MM.1S (cell line): ENCODE data around the gene DENND5B.
A peak's percentile ranks its signal among the peaks of the same experiment; 100 is the strongest.

ENCODE experiments used
- DNase-seq: peaks from one replicate; pipeline ENCODE4 v3.0.0-alpha.2; 2015
- H2AFZ ChIP-seq: fragments of 300-600 bp; sonication (generic); 2 replicates; pipeline ENCODE4 v1.6.0; 2016; ENCODE audit warnings: antibody characterized with exemption, low read length
- H3F3A ChIP-seq: fragments of 300-600 bp; sonication (generic); 2 replicates; pipeline ENCODE4 v1.6.1; 2016; ENCODE audit warnings: mild to moderate bottlenecking, antibody characterized with exemption, low read length, moderate library complexity, mixed read lengths; ENCODE audit not compliant: insufficient read depth
- H3K27ac ChIP-seq: fragments of 300-600 bp; sonication (generic); 2 replicates; pipeline ENCODE4 v1.5.1; 2016; ENCODE audit warnings: mild to moderate bottlenecking, low read length
- H3K27me3 ChIP-seq: fragments of 300-600 bp; sonication (generic); replicated peaks from 2 replicates; pipeline ENCODE4 v1.6.0; 2016; ENCODE audit warnings: low read length; ENCODE audit not compliant: insufficient read depth
- H3K36me3 ChIP-seq: fragments of 300-600 bp; sonication (generic); replicated peaks from 2 replicates; pipeline ENCODE4 v1.6.1; 2016; ENCODE audit warnings: mild to moderate bottlenecking, low read length, mixed read lengths; ENCODE audit not compliant: insufficient read depth
- H3K4me1 ChIP-seq: fragments of 300-600 bp; sonication (generic); 2 replicates; pipeline ENCODE4 v1.6.1; 2016; ENCODE audit warnings: low read length, mixed read lengths
- H3K4me2 ChIP-seq: fragments of 300-600 bp; sonication (generic); 2 replicates; pipeline ENCODE4 v1.6.0; 2016; ENCODE audit warnings: low read depth, low read length
- H3K4me3 ChIP-seq: fragments of 300-600 bp; sonication (generic); 2 replicates; pipeline ENCODE4 v1.5.1; 2016; ENCODE audit warnings: low read length, mixed read lengths
- H3K79me2 ChIP-seq: fragments of 300-600 bp; sonication (generic); 2 replicates; pipeline ENCODE4 v1.6.1; 2016; ENCODE audit warnings: mixed run types, low read length, mixed read lengths
- H3K9ac ChIP-seq: fragments of 300-600 bp; sonication (generic); 2 replicates; pipeline ENCODE4 v1.6.1; 2016; ENCODE audit warnings: low read length, mixed read lengths
- H3K9me2 ChIP-seq: fragments of 300-600 bp; sonication (generic); replicated peaks from 2 replicates; pipeline ENCODE4 v1.6.1; 2016; ENCODE audit warnings: mild to moderate bottlenecking, low read length, mixed read lengths; ENCODE audit not compliant: insufficient read depth
- H3K9me3 ChIP-seq: fragments of 300-600 bp; sonication (generic); replicated peaks from 2 replicates; pipeline ENCODE4 v1.6.1; 2016; ENCODE audit warnings: mild to moderate bottlenecking, low read length, mixed read lengths; ENCODE audit not compliant: insufficient read depth
- H4K20me1 ChIP-seq: fragments of 300-600 bp; sonication (generic); 2 replicates; pipeline ENCODE4 v1.6.1; 2016; ENCODE audit warnings: mild to moderate bottlenecking, low read length, moderate library complexity, mixed read lengths; ENCODE audit not compliant: insufficient read depth
- CTCF ChIP-seq: fragments of 300-600 bp; sonication (generic); IDR thresholded peaks from 2 replicates; pipeline ENCODE4 v1.5.1; 2016; ENCODE audit warnings: antibody characterized with exemption, low read length, mixed read lengths
- EZH2 ChIP-seq: fragments of 300-600 bp; sonication (generic); optimal IDR thresholded peaks from 2 replicates; pipeline ENCODE3; 2017; ENCODE audit warnings: low read depth, mild to moderate bottlenecking, antibody characterized with exemption, low read length, mixed read lengths
- EZH2phosphoT487 ChIP-seq: fragments of 300-600 bp; sonication (generic); IDR thresholded peaks from 2 replicates; pipeline ENCODE4 v1.6.1; 2018; ENCODE audit warnings: antibody characterized with exemption, low read length

Gene DENND5B

GRCh38 chr12:31589598-31589903, 1.4 kb downstream of the DENND5B start:
- peak; percentile 66 for DNase-seq
- Histone ChIP-seq H4K20me1 (no peaks in the 10 kb centered on the region), H3K4me2 (peak overlapping the region; percentile 51), H3K9me3 (no peaks in the 10 kb centered on the region), H3K36me3 (no peaks in the 10 kb centered on the region), H3K27me3 (no peaks in the 10 kb centered on the region), H3K9me2 (no peaks in the 10 kb centered on the region), H3F3A (peaks cover 38% of the 10 kb centered on the region), H3K4me3 (peak overlapping the region; percentile 77), H3K79me2 (peaks cover 40% of the 10 kb centered on the region), H2AFZ (peak overlapping the region; percentile 79), H3K4me1 (peaks cover 39% of the 10 kb centered on the region), H3K9ac (peak overlapping the region; percentile 71; the same call in 1 of the 2 replicates), H3K27ac (peak overlapping the region; percentile 59; the same call in 1 of the 2 replicates)
- no peak for TF ChIP-seq EZH2phosphoT487
- no peak for TF ChIP-seq EZH2
- no peak for TF ChIP-seq CTCF

- H3K9me3 ChIP-seq: no peaks in the 10 kb centered on the region
- no peaks in the 10 kb centered on the region for H3K9me2 ChIP-seq
- H3K79me2 ChIP-seq: peaks cover 46% of the 10 kb centered on the region
- DNase-seq: no peak
- H3K4me1 ChIP-seq: peaks cover 39% of the 10 kb centered on the region
- no peaks in the 10 kb centered on the region for H3K27me3 ChIP-seq
- no peak overlapping the region for H2AFZ ChIP-seq
- H4K20me1 ChIP-seq: no peaks in the 10 kb centered on the region
- no peaks in the 10 kb centered on the region for H3K36me3 ChIP-seq
- H3K4me2 ChIP-seq: peak overlapping the region; percentile 51
- TF ChIP-seq EZH2phosphoT487: no peak
- TF ChIP-seq CTCF: no peak
- TF ChIP-seq EZH2: no peak
- peak overlapping the region; percentile 77 for H3K4me3 ChIP-seq
- H3K27ac ChIP-seq: no peak overlapping the region
- peaks cover 38% of the 10 kb centered on the region for H3F3A ChIP-seq
- peak overlapping the region; percentile 71; the same call in 1 of the 2 replicates for H3K9ac ChIP-seq
Observed at GRCh38 chr12:31588976-31589375, 2.0 kb downstream of the DENND5B start.

- DNase-seq: peak; percentile 70
- Histone ChIP-seq H3K9me2 (no peaks in the 10 kb centered on the region), H2AFZ (peak overlapping the region; percentile 12; the same call in 1 of the 2 replicates), H3K27ac (peak overlapping the region; percentile 76; the same call in 1 of the 2 replicates), H3K9me3 (no peaks in the 10 kb centered on the region), H3K4me3 (peak overlapping the region; percentile 50), H3F3A (peaks cover 34% of the 10 kb centered on the region), H3K36me3 (no peaks in the 10 kb centered on the region), H3K79me2 (peaks cover 68% of the 10 kb centered on the region), H3K4me2 (peak overlapping the region; percentile 87), H3K9ac (peak overlapping the region; percentile 18; the same call in 1 of the 2 replicates), H3K27me3 (no peaks in the 10 kb centered on the region), H3K4me1 (peaks cover 39% of the 10 kb centered on the region), H4K20me1 (no peaks in the 10 kb centered on the region)
- TF ChIP-seq EZH2phosphoT487 (no peak), CTCF (no peak), EZH2 (no peak)
Observed at GRCh38 chr12:31586728-31587127, 4.2 kb downstream of the DENND5B start.
